Measurements from ENCODE around the gene UMOD. TPM values are rescaled to one million over a fixed set of nuclear protein-coding genes. Genes with fewer than 3 reads are reported as not detected.
A peak's percentile ranks its signal among the peaks of the same experiment; 100 is the strongest.

The UMOD gene
- total RNA-seq, 4 donors from 2014 or later: not detected

GRCh38 chr16:20349615-20350014 lies 2.9 kb downstream of the UMOD start:
- Histone ChIP-seq H3K9me3 (no peaks in the 10 kb centered on the region), H3K27me3 (no peaks in the 10 kb centered on the region), H3K4me1 (no peaks in the 10 kb centered on the region), H3K27ac (no peak overlapping the region), H3K4me3 (replicated peaks in 1 of 3) (no peak overlapping the region), H3K36me3 (no peaks in the 10 kb centered on the region)
- TF ChIP-seq, protein P1, sequence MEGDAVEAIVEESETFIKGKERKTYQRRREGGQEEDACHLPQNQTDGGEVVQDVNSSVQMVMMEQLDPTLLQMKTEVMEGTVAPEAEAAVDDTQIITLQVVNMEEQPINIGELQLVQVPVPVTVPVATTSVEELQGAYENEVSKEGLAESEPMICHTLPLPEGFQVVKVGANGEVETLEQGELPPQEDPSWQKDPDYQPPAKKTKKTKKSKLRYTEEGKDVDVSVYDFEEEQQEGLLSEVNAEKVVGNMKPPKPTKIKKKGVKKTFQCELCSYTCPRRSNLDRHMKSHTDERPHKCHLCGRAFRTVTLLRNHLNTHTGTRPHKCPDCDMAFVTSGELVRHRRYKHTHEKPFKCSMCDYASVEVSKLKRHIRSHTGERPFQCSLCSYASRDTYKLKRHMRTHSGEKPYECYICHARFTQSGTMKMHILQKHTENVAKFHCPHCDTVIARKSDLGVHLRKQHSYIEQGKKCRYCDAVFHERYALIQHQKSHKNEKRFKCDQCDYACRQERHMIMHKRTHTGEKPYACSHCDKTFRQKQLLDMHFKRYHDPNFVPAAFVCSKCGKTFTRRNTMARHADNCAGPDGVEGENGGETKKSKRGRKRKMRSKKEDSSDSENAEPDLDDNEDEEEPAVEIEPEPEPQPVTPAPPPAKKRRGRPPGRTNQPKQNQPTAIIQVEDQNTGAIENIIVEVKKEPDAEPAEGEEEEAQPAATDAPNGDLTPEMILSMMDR (IDR thresholded peaks at IDR 0.05): no peak
- TF ChIP-seq POLR2A (IDR thresholded peaks at IDR 0.05): no peak
- WGBS, 2 donors: 76 to 78% methylated on average over 6 of the region's 6 CpGs
- intact Hi-C loops (cut with DNase I): no loop called here
- no peak for DNase-seq

DNA sequence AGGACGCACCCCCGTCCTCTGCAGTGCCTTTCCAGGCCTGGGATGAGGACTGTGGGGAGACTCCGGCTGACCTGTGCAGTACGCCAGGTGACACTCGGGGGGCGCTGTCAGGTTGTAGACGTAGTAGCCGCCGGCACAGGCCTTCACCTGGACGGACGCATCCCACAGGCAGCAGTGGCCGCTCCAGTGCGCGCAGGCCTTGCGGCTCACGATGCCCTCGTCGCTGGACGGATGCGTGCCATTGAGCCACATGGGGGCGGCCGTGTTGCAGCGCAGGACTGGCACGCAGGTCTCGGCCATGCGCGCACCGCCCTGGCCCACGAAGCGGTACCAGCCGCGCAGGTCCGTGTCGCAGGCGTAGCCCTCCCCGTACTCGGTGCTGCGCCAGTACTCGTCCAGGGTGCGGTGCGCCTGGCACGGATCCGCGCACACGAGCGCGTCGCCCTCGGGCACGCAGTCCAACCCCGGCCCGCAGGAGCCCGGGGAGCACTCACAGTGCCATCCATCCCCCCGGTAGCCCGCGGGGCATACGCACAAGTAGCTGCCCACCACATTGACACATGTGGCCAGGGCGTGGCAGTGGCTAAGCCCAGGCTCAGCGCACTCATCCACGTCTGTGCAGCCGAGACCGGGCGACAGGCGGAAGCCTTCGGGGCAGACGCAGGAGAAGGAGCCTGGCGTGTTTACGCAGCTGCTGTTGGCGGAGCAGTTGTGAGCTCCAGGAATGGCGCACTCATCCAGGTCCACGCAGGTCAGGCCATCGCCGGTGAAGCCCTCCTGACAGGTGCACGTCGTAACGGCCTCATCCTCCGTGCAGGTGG lies 3.9 kb downstream of the UMOD start:
- intact Hi-C loops (cut with DNase I): no loop called here
- Histone ChIP-seq H3K9me3 (no peaks in the 10 kb centered on the region), H3K4me1 (no peaks in the 10 kb centered on the region), H3K4me3 (replicated peaks in 1 of 3) (no peak overlapping the region), H3K27me3 (no peaks in the 10 kb centered on the region), H3K36me3 (no peaks in the 10 kb centered on the region), H3K27ac (no peak overlapping the region)
- TF ChIP-seq POLR2A (IDR thresholded peaks at IDR 0.05): no peak
- TF ChIP-seq, protein P1 (IDR thresholded peaks at IDR 0.05): no peak
- DNase-seq: no peak
- 39 to 68% methylated on average over 17 to 28 of the region's 77 CpGs for WGBS, 2 donors

DNA sequence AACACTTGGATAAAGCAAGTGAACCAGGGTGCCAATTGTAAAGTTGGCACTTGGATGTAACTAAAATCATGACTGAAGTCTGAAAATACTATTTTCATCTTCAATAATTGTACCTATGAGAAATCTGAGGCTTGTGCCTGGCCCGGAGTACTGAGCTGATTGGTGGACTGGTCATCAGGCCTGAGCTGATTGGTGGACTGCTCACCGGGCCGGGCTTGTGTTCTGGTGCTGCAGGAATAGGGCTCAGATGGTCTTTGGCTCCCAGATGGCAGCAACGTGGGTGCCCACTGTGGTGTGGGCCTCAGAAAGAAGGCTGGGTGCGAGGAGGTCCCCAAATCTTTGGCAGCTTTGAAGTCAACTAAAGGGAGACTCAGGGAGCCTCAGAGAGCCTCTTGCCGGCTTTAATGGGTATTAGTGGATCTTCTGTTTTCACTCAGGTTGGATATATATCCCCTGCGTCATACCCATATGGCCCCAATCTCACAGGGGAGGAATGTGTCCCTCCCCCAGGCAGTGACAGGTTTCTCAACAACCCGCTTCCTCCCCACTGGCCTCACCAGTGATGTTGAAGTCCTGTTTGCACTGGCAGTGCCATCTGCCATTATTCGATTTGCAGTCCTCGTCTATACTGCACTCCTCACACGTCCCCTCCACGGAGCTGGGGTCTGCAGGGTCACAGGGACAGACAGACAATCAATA lies 4.7 kb downstream of the UMOD start:
- DNase-seq: no peak
- 60 to 68% methylated on average over 10 to 12 of the region's 12 CpGs for WGBS, 2 donors
- H3K4me3 ChIP-seq (replicated peaks in 1 of 3): no peak overlapping the region

DNA sequence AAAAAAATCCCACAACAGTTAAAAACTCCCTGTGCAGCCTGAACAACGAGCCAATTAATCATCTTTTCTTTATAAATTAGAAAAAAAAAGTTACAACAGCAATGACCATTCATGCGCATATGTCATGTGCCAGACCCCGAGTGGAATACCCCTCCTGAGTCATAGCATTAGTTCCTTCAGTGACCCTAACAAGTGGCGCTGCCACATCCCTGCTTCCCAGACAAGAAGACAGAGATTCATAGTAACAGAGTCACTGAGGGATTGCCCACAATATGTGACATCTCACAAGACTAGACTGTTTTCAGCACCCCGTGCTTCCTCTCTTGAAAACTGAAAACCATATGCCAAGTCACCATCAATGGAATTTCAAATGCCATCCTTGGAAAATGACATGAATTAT lies 7.9 kb downstream of the UMOD start:
- 68 to 70% methylated on average over 5 of the region's 5 CpGs for WGBS, 2 donors
- H3K4me1 ChIP-seq: no peaks in the 10 kb centered on the region
- no peak for TF ChIP-seq POLR2A (IDR thresholded peaks at IDR 0.05)
- TF ChIP-seq, protein P1 (IDR thresholded peaks at IDR 0.05): no peak

More for the DNA sequence above, 4.7 kb downstream of the UMOD start:
- H3K4me1 ChIP-seq: no peaks in the 10 kb centered on the region
- TF ChIP-seq POLR2A (IDR thresholded peaks at IDR 0.05): no peak
- intact Hi-C loops (cut with DNase I): no loop called here
- no peak overlapping the region for H3K27ac ChIP-seq
- H3K9me3 ChIP-seq: no peaks in the 10 kb centered on the region
- H3K27me3 ChIP-seq: no peaks in the 10 kb centered on the region
- no peaks in the 10 kb centered on the region for H3K36me3 ChIP-seq

DNA sequence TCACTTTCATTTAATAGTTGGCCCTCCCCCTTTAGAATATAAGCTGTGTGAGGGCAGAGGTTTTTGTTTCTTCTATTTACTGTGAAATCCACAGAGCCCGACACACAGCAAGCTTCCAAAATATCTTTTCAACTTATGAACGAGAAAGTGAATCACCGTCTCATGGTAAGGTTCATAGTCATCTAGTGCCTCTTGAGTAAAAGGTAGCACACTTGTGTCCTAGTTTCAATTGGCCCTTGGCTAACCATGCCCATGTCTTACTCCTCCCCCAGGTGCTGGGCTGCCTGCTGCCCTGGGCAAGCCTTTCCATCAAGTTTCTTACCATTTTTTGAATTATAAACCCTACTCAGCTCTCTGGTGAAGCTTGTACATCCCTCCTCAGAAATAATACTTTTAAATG lies 12.8 kb downstream of the UMOD start:
- no peak overlapping the region for H3K27ac ChIP-seq
- peak; percentile 5 to 13 for DNase-seq
- no peaks in the 10 kb centered on the region for H3K4me1 ChIP-seq
- 50 to 52% methylated on average over 3 of the region's 3 CpGs for WGBS, 2 donors
- no peak for TF ChIP-seq POLR2A (IDR thresholded peaks at IDR 0.05)
- TF ChIP-seq, protein P1 (IDR thresholded peaks at IDR 0.05): no peak
- no peaks in the 10 kb centered on the region for H3K9me3 ChIP-seq
- H3K4me3 ChIP-seq (replicated peaks in 1 of 3): no peak overlapping the region
- intact Hi-C loops (cut with DNase I): no loop called here
- no peaks in the 10 kb centered on the region for H3K36me3 ChIP-seq
- no peaks in the 10 kb centered on the region for H3K27me3 ChIP-seq

More for the DNA sequence above, 7.9 kb downstream of the UMOD start:
- H3K27ac ChIP-seq: no peak overlapping the region
- H3K9me3 ChIP-seq: no peaks in the 10 kb centered on the region
- no peak for DNase-seq
- no peak overlapping the region for H3K4me3 ChIP-seq (replicated peaks in 1 of 3)
- no peaks in the 10 kb centered on the region for H3K36me3 ChIP-seq
- intact Hi-C loops (cut with DNase I): no loop called here
- H3K27me3 ChIP-seq: no peaks in the 10 kb centered on the region

Data from thyroid gland (tissue), 4 donors.